Measurements from ENCODE around the gene IL1F10. TPM values are rescaled to one million over a fixed set of nuclear protein-coding genes. Genes with fewer than 3 reads are reported as not detected.

The IL1F10 gene
- total RNA-seq, 1 experiment from 2014 or later, result not detected

DNA sequence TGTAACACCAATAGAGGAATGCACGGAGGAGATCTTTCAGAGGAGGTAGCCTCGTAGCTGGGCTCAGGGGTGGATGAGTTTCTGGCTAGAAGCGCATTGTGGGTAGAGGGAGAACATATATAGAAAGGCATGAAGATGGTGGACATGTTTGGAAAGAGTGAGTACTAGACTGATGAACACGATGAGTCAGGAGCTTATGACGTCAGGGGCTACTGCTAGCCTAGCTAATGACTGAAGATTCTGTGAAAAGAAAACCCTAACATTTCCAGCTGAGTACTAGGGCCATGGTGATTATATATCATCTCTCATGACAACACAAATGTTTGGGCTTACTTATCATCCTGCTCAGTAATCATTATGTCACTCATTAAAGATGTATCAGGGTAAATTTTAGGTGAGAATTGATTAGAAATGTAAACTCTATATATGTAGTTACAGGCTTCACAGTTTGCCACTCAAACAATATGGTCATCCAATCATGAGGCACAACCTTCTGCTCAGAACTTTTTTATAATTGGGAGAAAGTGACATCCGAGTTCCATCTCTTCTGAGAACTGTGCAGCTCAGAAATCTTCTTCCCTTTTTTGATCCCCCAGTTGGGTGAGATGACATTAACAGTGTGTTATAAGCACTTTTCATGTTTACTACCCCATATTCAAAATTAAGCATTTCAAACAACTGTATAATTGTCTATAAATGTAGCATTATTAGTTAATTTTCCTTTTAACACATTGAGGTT, 37.4 kb downstream of the IL1F10 start:
- DNase-seq (ENCODE audit: extremely low read depth, low read depth), result peak; percentile 22

GRCh38 chr2:113111121-113111520, 43.4 kb downstream of the IL1F10 start:
- no peak for DNase-seq (ENCODE audit: extremely low read depth, low read depth)

GRCh38 chr2:113111823-113112287, 44.1 kb downstream of the IL1F10 start:
- no peak for DNase-seq (ENCODE audit: extremely low read depth, low read depth)

- DNase-seq (ENCODE audit: extremely low read depth, low read depth), result no peak
Measured at GRCh38 chr2:113112441-113112840, 44.7 kb downstream of the IL1F10 start.

DNA sequence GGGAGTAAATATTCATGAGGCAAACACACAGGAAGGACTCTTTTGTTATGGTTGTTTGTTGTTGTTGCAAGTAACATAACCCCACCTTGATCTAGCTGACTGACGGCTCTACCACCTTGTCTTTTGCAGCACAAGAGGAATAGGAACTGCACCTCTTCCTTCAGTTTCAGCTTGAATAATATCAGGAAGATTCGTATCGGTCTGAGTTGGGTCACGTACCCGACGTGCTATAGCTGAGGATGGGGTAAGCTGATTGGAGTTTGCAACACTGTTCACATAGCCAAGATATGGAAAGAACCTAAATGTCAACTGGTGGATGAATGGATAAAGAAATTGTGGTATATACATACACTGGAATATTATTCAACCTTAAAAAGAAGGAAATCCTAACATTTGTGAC, 45.1 kb downstream of the IL1F10 start:
- no peak for DNase-seq (ENCODE audit: extremely low read depth, low read depth)

DNA sequence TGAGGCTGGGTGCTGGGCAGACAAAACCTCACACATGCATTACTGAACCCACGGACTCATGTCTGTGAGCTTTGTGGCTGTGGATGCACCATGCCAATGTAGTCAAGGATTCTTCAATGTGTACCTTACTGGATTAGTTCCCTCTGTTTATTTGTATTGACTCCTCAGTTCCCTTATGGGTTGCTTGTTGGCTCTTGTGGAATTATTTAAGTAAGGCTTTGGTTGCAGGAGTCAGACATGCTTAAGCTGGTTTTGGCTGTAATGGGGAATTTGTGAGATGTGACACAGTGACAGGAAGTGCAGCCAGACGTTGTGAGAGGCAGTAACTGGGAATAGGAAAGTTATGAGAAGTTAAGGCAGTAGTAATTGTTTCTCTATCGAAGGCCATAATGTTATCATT, 46.0 kb downstream of the IL1F10 start:
- no peak for DNase-seq (ENCODE audit: extremely low read depth, low read depth)

DNA sequence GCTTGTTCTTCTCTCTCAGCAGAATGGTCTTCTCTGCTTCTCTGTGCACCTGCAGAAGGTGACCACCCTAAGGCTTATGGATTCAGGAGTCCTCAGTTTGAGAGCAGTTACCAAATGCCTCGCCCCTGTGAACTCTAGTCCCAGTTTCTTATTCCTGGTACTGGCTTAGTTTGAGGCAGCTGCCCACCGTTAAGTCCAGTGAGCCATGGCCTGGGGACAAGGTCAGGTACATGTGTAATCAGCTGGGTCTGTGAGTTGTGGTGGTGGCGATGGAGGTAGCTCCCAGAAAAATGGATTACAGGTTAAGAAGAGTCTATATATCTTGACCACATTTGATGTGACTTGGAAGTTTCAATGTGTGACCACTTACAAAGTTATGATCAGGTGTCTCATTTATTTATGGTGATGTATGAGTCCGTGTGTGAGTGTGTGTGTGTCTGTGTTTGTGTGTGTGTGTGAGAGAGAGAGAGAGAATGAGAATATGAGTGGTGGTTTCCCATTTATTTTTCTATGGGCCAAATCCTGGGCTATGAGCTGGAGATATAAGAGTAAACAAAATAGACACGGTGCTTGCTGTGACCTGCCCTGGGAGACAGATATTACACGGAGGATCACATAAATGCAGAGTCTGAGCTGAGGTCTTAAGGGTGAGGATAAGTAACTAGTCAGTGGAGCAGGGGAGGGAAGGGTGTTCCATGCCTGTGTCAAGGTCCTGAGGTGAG, 46.6 kb downstream of the IL1F10 start:
- no peak for DNase-seq (ENCODE audit: extremely low read depth, low read depth)

- DNase-seq (ENCODE audit: extremely low read depth, low read depth), result no peak
Measured at GRCh38 chr2:113114996-113115395, 47.2 kb downstream of the IL1F10 start.

- no peak for DNase-seq (ENCODE audit: extremely low read depth, low read depth)
Measured at GRCh38 chr2:113116100-113116958, 48.6 kb downstream of the IL1F10 start.

DNA sequence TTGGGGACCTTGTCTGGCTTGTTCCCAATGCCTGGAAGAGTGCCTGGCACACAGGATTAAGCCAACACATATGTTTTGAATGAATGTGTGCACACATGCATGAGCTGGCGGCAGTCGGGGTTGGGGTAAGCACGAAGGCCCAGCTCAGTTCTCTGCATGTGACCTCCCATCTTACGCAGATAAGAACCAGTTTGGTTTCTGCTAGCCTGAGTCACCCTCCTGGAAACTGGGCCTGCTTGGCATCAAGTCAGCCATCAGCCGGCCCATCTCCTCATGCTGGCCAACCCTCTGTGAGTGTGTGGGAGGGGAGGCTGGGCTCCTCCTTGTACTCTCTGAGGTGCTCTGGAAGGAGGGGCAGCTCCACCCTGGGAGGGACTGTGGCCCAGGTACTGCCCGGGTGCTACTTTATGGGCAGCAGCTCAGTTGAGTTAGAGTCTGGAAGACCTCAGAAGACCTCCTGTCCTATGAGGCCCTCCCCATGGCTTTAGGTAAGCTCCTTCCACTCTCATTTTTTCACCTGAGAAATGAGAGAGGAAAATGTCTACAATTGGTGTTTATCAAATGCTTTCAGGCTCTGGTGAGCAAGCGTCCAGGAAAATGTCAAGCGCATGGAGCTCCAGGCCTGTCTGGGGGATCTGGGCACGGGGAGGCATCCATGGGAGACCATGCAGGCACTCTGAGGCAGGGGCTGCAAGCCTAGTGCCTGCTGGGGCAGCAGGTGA, 49.9 kb downstream of the IL1F10 start:
- no peak for DNase-seq (ENCODE audit: extremely low read depth, low read depth)

DNA sequence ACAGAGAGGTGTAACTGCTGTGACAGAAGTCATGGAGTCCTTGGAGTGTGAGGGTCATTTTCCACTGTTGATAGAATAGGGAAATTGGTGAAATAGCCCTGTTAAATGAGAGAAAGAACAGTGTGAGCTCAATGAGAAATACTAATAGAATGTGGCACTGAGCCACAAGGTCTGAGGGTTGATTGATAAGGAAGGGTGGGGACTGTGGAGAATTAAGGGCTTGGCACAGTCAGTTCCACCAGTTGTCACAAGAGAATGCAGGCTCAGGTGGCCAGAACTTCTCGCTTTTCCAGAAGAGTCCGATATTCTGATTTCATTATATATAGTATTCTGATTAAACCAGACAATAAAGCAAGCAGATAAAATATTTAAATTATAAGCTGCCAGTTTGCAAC, 50.5 kb downstream of the IL1F10 start:
- no peak for DNase-seq (ENCODE audit: extremely low read depth, low read depth)

DNA sequence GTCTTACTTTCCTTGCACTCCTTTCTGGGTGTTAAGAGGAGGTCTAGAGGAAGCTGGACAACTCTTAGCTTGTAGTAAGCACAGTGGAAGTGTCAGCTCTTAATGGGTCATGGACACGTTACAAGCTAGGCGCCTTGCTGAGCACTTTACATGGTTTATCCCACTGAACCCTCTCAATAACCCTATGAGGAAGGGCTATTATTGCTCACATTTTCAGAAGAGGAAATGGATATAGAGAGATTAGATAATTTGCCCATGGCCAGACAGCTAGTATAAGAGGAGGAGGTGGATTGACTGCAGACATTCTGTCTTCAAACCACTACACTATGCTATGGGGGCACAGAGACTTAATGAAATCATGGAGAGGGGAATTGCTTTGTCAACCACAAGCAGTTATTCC, 51.3 kb downstream of the IL1F10 start:
- DNase-seq (ENCODE audit: extremely low read depth, low read depth), result no peak

- no peak for DNase-seq (ENCODE audit: extremely low read depth, low read depth)
Measured at GRCh38 chr2:113120861-113121260, 53.1 kb downstream of the IL1F10 start.

DNA sequence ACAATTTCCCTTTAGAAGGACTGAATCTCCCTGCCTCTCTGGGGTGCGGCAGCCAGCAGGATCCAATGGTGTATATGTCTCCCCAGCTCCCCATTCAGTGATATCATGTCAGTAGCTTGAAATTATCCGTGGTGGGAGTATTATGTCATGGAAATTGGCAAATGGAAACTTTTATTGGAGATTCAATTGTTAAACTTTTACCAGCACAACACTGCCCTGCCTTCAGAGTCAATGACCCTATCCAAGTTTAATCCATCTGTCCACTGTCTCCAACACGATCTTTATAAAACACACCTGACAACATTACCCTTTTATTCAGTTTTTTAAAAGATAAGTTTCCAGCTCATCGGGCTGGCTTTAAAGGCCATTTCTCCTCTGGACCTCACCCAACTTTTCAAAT, 54.6 kb downstream of the IL1F10 start:
- no peak for DNase-seq (ENCODE audit: extremely low read depth, low read depth)

DNA sequence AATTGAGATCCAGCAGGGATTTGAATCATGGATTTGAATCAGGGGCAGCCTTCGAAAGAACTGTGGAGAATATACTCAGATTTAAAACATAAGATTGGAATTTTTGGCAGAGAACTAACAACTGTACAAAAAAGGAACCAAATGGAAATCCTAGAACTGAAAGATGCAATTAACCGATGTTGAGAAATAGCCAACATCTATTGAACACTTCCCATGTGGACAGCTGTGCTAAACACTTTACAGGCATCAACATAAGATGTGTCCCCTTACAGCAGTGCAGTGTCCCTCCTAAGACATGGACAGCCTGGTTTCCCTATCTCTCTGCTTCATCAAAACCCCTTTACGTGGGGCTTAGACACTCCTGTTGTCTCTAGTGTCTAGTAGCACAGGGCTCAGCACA, 56.0 kb downstream of the IL1F10 start:
- DNase-seq (ENCODE audit: extremely low read depth, low read depth), result no peak

GRCh38 chr2:113124181-113124961, 56.6 kb downstream of the IL1F10 start:
- DNase-seq (ENCODE audit: extremely low read depth, low read depth), result no peak

Measured in NCI-H460 (cell line).